GM18505 (cell line): ENCODE results near the gene CFAP54.

ENCODE experiments used
- ATAC-seq: cut with Tn5 transposase; IDR thresholded peaks from one replicate; pipeline ENCODE4 v1.9.1; 2021; ENCODE audit not compliant: unreplicated experiment
- POLR2A ChIP-seq: IDR thresholded peaks from 4 replicates; pipeline ENCODE4 v1.6.1; 2011; ENCODE audit warnings: borderline replicate concordance; ENCODE audit not compliant: insufficient read depth, insufficient read length; ENCODE audit errors: extremely low read depth

The CFAP54 gene

GRCh38 chr12:96503976-96504375 is 14.6 kb downstream of the CFAP54 start:
- no peak for ATAC-seq
- no peak for TF ChIP-seq POLR2A

DNA sequence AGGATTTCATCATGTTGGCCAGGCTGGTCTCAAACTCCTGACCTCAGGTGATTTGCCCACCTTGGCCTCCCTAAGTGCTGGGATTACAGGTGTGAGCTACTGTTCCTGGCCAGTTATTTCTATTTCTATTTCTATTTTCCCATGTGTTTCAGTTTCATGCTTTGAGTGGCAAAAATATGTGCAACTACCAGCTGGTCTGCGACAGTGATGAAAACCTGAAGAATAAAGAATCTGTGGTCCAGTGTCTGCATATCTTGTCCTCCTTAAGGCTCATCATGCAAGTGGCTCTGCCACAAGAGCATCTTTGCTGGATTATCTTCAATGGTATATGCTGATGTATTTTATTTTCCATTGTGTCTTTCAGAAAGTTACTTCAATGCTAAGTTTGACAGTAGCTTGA is 17.4 kb downstream of the CFAP54 start:
- TF ChIP-seq POLR2A: no peak
- ATAC-seq: no peak

- no peak for ATAC-seq
- TF ChIP-seq POLR2A: no peak
These were observed 21.0 kb downstream of the CFAP54 start for GRCh38 chr12:96510306-96510764.

GRCh38 chr12:96513166-96513565 is 23.8 kb downstream of the CFAP54 start:
- no peak for ATAC-seq
- TF ChIP-seq POLR2A: no peak

- ATAC-seq: no peak
- no peak for TF ChIP-seq POLR2A
These were observed 24.3 kb downstream of the CFAP54 start for GRCh38 chr12:96513681-96514080.

DNA sequence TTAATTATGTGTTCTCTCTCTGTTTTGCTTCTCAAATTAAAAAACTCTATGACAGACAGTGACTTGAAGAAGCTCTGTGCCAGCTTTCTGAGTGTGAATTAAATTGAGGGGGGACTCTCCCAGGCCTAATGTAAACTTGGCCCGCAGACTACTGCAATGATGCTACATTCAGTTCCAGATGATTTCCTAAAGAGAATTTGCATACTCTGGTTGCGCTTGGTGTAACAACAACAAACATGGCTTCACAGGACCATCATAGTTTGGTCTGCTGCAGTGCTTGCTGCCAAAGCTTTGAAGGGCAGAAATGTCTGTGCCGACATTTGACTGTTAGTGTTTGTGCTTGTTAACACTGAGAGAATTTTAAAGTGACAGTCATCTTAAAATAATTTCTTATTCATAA is 25.0 kb downstream of the CFAP54 start:
- ATAC-seq: peak; percentile 93
- no peak for TF ChIP-seq POLR2A

DNA sequence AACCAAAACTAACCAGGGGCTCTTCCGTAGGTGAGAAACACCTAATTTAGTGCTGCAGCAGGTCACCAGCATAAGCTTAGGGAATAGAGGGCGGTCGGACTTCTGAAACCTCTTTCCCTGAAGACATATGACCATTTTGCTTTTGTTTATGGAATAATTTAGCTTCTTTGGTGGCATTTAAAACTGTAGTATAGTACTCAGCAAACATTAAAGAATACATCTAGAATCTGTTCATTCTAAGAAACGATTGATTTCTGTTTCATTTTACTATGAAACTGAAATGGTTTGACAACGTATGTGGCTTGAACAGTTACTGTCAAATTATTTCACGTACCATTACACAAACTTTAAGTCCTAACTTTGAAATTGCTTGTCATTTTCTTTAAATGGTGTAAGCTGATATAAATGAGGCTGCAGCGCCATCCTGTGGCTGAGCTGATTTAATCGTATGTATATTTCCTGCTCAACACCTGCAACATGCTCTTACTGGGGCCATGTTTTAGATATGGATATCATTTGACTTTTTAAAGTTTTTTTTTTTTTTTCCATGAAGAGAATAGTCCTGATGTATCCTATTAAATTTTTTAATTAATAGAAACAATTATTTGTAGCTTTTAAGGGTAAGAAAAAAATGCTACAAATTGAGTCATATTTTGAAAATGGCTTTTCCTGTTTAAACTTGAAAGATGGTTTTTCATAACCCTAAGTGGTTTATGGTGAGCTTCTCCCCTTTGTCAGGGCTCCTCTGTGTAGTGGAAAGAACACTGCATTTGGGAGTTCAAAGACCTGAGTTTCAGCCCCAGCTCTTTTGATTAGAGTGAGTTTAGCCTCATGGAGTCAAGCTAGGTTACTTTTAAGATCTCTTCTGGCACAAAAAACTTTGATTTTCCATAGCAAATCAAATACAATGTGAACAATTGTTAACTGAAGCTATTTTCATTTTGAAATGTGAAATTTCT is 27.4 kb downstream of the CFAP54 start:
- peak; percentile 56 for ATAC-seq
- TF ChIP-seq POLR2A: no peak

- no peak for ATAC-seq
- TF ChIP-seq POLR2A: no peak
These were observed 31.4 kb downstream of the CFAP54 start for GRCh38 chr12:96520767-96521166.

- no peak for TF ChIP-seq POLR2A
- no peak for ATAC-seq
These were observed 32.7 kb downstream of the CFAP54 start for GRCh38 chr12:96521895-96522682.

DNA sequence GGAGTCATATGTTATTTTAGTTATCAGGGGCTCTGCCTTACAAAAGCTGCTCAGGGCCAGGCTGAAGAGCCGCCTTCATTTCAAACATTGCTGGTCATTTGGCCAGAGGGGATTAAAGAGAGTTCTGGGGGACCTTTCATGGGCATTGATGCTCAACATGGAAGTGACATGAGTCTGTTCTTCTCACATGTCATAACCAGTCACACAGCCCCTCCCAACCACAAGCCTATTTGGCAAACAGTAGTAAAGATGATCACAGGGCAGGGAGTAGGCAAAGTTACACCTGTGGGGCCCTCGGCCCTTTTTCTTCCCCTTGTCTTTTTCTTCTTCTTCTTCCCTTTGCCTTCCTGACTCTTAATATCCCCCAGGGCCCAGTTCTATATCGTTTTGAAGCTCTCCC is 33.3 kb downstream of the CFAP54 start:
- TF ChIP-seq POLR2A: no peak
- no peak for ATAC-seq

DNA sequence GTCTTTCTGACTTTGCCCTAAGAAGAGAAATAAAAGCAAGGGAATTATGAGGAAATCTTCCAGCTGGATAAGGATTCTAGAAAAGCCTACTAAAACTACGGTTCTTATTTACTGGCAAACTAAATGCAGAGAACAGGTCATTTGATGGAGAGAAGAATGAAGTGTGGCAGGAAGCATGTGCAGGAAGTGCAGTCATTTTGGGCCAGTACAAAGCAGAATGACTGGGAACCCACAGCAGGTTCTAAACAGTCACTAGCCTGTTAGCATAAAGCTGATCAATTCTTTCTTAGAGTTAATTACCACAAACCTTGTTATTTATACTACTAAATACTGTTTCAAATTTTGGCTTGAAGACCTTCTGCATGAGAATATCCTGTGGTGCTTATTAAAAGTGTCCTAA is 36.7 kb downstream of the CFAP54 start:
- ATAC-seq: no peak
- TF ChIP-seq POLR2A: no peak

- no peak for TF ChIP-seq POLR2A
These were observed 40.5 kb downstream of the CFAP54 start for GRCh38 chr12:96529912-96530311.

GRCh38 chr12:96534339-96534738 is 45.0 kb downstream of the CFAP54 start:
- TF ChIP-seq POLR2A: no peak
- ATAC-seq: no peak

More at GRCh38 chr12:96529912-96530311, 40.5 kb downstream of the CFAP54 start:
- no peak for ATAC-seq
